KMS-11 (cell line): Measurements from ENCODE around the gene ADGRB3.
"Not testable (repeated sequence)": the region's sequence is repeated elsewhere in the genome, so short reads cannot be mapped to it uniquely, and the experiment has no call there.

ENCODE experiments used
- H2AFZ ChIP-seq: fragments of 200-600 bp; sonication (generic); 2 replicates; pipeline ENCODE4 v1.6.1; 2016; ENCODE audit warnings: antibody characterized with exemption, mixed run types, low read depth
- H3K27ac ChIP-seq: fragments of 200-600 bp; sonication (generic); 2 replicates; pipeline ENCODE4 v1.6.1; 2016; ENCODE audit warnings: mild to moderate bottlenecking, mixed run types
- H3K27me3 ChIP-seq: fragments of 200-600 bp; sonication (generic); 2 replicates; pipeline ENCODE4 v1.6.1; 2017; ENCODE audit warnings: mild to moderate bottlenecking, low read depth, mixed run types, moderate library complexity; ENCODE audit not compliant: insufficient read depth
- H3K36me3 ChIP-seq: fragments of 200-600 bp; sonication (generic); 2 replicates; pipeline ENCODE4 v1.6.1; 2017; ENCODE audit warnings: mild to moderate bottlenecking, mixed run types; ENCODE audit not compliant: insufficient read depth
- H3K4me1 ChIP-seq: fragments of 200-600 bp; sonication (generic); 2 replicates; pipeline ENCODE4 v1.6.1; 2016; ENCODE audit warnings: mild to moderate bottlenecking, low read depth, mixed run types; ENCODE audit not compliant: poor library complexity, severe bottlenecking
- H3K4me2 ChIP-seq: fragments of 200-600 bp; sonication (generic); 2 replicates; pipeline ENCODE4 v1.7.0; 2016; ENCODE audit warnings: mild to moderate bottlenecking, mixed run types
- H3K4me3 ChIP-seq: fragments of 200-600 bp; sonication (generic); IDR thresholded peaks from 2 replicates; pipeline ENCODE4 v1.6.1; 2017; ENCODE audit warnings: low read depth, low read length, mixed read lengths; ENCODE audit not compliant: insufficient read depth
- H3K79me2 ChIP-seq: fragments of 200-600 bp; sonication (generic); 2 replicates; pipeline ENCODE4 v1.6.1; 2016; ENCODE audit warnings: low read depth, mixed run types; ENCODE audit not compliant: insufficient read depth
- H3K9ac ChIP-seq: fragments of 200-600 bp; sonication (generic); 2 replicates; pipeline ENCODE4 v1.6.1; 2016; ENCODE audit warnings: mild to moderate bottlenecking, mixed run types
- H4K20me1 ChIP-seq: fragments of 200-600 bp; sonication (generic); 2 replicates; pipeline ENCODE4 v1.6.1; 2016; ENCODE audit warnings: mild to moderate bottlenecking, mixed run types; ENCODE audit not compliant: insufficient read depth
- CTCF ChIP-seq: fragments of 200-600 bp; sonication (generic); conservative IDR thresholded peaks from 2 replicates; pipeline ENCODE4 v1.6.1; 2017; ENCODE audit warnings: low read depth, mild to moderate bottlenecking, antibody characterized with exemption, low read length, moderate library complexity, mixed read lengths

The ADGRB3 gene

GRCh38 chr6:68740828-68741500 is 105.9 kb downstream of the ADGRB3 start:
- H3K79me2 ChIP-seq: no peaks in the 10 kb centered on the region
- H3K27me3 ChIP-seq: no peaks in the 10 kb centered on the region
- H2AFZ ChIP-seq: no peak overlapping the region; the same call in 1 of the 2 replicates
- H3K36me3 ChIP-seq: no peaks in the 10 kb centered on the region
- no peak overlapping the region for H3K27ac ChIP-seq
- H3K9ac ChIP-seq: no peak overlapping the region
- H4K20me1 ChIP-seq: no peaks in the 10 kb centered on the region
- H3K4me2 ChIP-seq: no peak overlapping the region; the same call in 1 of the 2 replicates
- peaks cover 27% of the 10 kb centered on the region for H3K4me1 ChIP-seq
- H3K4me3 ChIP-seq: no peak overlapping the region
- TF ChIP-seq CTCF: no peak

GRCh38 chr6:68741501-68742386 is 106.7 kb downstream of the ADGRB3 start:
- H3K27me3 ChIP-seq: no peaks in the 10 kb centered on the region
- H3K4me3 ChIP-seq: no peak overlapping the region
- H3K79me2 ChIP-seq: no peaks in the 10 kb centered on the region
- no peaks in the 10 kb centered on the region for H3K36me3 ChIP-seq
- H2AFZ ChIP-seq: no peak overlapping the region; the same call in 1 of the 2 replicates
- H3K4me1 ChIP-seq: peaks cover 27% of the 10 kb centered on the region
- H3K9ac ChIP-seq: no peak overlapping the region
- H3K4me2 ChIP-seq: peak overlapping the region; percentile 9; the same call in 1 of the 2 replicates
- no peak overlapping the region for H3K27ac ChIP-seq
- TF ChIP-seq CTCF: no peak
- no peaks in the 10 kb centered on the region for H4K20me1 ChIP-seq

GRCh38 chr6:68743099-68743498 is 108.0 kb downstream of the ADGRB3 start:
- Histone ChIP-seq H4K20me1 (no peaks in the 10 kb centered on the region), H3K4me1 (peaks cover 27% of the 10 kb centered on the region), H3K4me3 (no peak overlapping the region), H3K79me2 (no peaks in the 10 kb centered on the region), H3K36me3 (no peaks in the 10 kb centered on the region), H3K27me3 (no peaks in the 10 kb centered on the region), H3K27ac (no peak overlapping the region), H3K9ac (no peak overlapping the region), H3K4me2 (no peak overlapping the region), H2AFZ (no peak overlapping the region)
- TF ChIP-seq CTCF: no peak

- not testable (repeated sequence) for H2AFZ ChIP-seq, H3K4me2 ChIP-seq, H3K27ac ChIP-seq, H4K20me1 ChIP-seq, H3K79me2 ChIP-seq, H3K4me3 ChIP-seq, H3K36me3 ChIP-seq, H3K9ac ChIP-seq, H3K27me3 ChIP-seq
- H3K4me1 ChIP-seq: peaks cover 27% of the 10 kb centered on the region
These were observed 109.3 kb downstream of the ADGRB3 start for GRCh38 chr6:68744376-68744775.
